Duodenal mucosa (tissue), 2 donors: Measurements from ENCODE around the gene WWOX.

ENCODE experiments used
- H3K27ac ChIP-seq: one replicate; pipeline ENCODE4 v1.7.0; 2013; ENCODE audit warnings: low read depth, low read length
- H3K27me3 ChIP-seq, 2 donors: one replicate each; pipeline ENCODE4 v1.7.0; 2013; ENCODE audit warnings: low read length in 2 of 2, control low read depth in 1 of 2; ENCODE audit not compliant: insufficient read depth in 2 of 2, control insufficient read depth in 1 of 2
- H3K36me3 ChIP-seq, 2 donors: one replicate each; pipeline ENCODE4 v1.7.0; 2013; ENCODE audit warnings: low read length in 2 of 2, control low read depth in 1 of 2; ENCODE audit not compliant: insufficient read depth in 2 of 2, control insufficient read depth in 1 of 2
- H3K4me1 ChIP-seq, 2 donors: one replicate each; pipeline ENCODE4 v1.7.0; 2013; ENCODE audit warnings: low read length in 2 of 2, control low read depth in 1 of 2; ENCODE audit not compliant: insufficient read depth in 2 of 2, control insufficient read depth in 1 of 2
- H3K4me3 ChIP-seq, 2 donors: one replicate each; pipeline ENCODE4 v1.7.0; 2013; ENCODE audit warnings: low read length in 2 of 2, low read depth in 1 of 2
- H3K9ac ChIP-seq, 2 donors: one replicate each; pipeline ENCODE4 v1.7.0; 2013; ENCODE audit warnings: low read length in 2 of 2, low read depth in 1 of 2
- H3K9me3 ChIP-seq, 2 donors: one replicate each; pipeline ENCODE4 v1.7.0; 2013; ENCODE audit warnings: low read length in 2 of 2, control low read depth in 1 of 2; ENCODE audit not compliant: control insufficient read depth in 1 of 2

The WWOX gene

DNA sequence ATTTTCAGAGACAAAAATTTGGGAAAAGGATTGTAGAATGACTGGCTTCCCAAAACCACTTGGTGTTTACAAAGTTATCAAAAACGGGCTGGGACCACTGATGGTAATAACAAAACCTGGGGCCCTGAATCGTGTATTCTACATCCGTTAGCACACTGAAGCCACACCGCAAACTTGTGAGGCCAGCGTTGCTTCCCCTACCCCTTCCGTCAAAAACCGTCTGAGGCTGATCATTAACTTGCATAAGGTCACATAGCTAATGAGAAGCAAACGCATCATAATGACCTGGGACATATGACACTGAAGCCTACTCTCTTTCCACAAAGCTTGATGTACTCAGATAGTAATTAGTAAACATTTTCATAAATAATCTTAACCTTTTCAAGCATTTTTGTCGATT is 796.8 kb downstream of the WWOX start:
- no peak overlapping the region for H3K4me3 ChIP-seq
- H3K36me3 ChIP-seq = no peaks in the 10 kb centered on the region
- H3K9ac ChIP-seq = no peak overlapping the region
- no peaks in the 10 kb centered on the region for H3K27me3 ChIP-seq
- H3K9me3 ChIP-seq = no peaks in the 10 kb centered on the region
- no peaks in the 10 kb centered on the region for H3K4me1 ChIP-seq
- no peak overlapping the region for H3K27ac ChIP-seq

DNA sequence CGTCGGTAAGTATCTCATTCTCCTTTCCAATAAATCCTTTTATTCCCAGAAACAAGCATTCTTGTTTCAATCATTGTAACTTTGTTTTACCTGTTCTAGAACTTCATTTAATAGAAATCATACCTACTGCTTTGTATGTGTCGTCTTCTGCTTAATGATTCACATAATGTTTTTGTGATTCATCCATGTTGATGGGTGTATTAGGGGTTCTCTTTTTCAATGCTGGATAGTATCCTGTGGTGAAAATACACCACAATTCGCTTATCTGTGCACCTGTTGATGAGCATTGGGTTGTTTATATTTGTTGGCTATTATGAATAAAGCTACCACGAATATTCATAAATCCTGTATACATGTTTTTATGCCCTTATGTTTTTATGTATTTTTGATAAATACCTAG is 797.8 kb downstream of the WWOX start:
- Histone ChIP-seq H3K4me3 (no peak overlapping the region), H3K36me3 (no peaks in the 10 kb centered on the region), H3K27me3 (no peaks in the 10 kb centered on the region), H3K4me1 (no peaks in the 10 kb centered on the region), H3K9me3 (no peaks in the 10 kb centered on the region), H3K27ac (no peak overlapping the region), H3K9ac (no peak overlapping the region)

DNA sequence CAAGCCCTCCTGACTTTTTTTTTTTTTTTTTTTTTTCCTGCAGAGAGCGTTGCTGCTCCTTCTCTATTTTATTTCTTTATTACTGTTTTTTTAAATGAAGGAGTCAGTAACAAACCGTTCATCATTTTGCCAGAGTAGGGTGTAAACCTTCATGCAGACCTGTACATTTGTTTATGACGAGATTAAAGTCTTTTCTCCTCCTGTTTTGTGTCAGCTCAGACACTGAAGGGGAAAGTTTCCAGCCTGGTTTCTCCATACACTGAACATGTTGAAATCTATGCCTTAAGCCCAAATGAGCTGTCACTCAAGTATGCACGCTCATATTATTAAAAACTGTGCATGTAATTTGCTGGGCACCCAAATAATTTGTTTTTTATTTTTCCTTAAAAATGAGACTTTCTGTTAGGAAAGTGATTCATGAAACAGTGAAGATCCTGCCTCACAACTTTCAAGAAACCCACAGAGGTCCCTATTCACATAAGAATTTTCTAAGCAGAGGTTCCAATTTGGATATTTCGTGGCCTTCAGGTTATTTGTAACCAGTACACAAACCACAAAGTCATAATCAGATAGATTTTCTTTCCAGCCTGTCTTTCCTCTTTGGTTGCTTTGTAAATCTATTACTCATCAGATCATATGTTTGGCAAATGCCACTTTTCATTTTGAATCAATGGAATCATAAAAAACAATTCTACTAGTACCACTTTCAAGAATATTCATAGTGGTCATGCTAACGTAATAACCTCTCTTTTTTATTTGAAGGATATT is 800.8 kb downstream of the WWOX start:
- no peak overlapping the region for H3K9ac ChIP-seq
- H3K4me3 ChIP-seq = no peak overlapping the region
- no peaks in the 10 kb centered on the region for H3K9me3 ChIP-seq
- no peaks in the 10 kb centered on the region for H3K27me3 ChIP-seq
- no peaks in the 10 kb centered on the region for H3K36me3 ChIP-seq
- H3K27ac ChIP-seq = no peak overlapping the region
- peaks cover 0 to 3% of the 10 kb centered on the region in 2 donors for H3K4me1 ChIP-seq

DNA sequence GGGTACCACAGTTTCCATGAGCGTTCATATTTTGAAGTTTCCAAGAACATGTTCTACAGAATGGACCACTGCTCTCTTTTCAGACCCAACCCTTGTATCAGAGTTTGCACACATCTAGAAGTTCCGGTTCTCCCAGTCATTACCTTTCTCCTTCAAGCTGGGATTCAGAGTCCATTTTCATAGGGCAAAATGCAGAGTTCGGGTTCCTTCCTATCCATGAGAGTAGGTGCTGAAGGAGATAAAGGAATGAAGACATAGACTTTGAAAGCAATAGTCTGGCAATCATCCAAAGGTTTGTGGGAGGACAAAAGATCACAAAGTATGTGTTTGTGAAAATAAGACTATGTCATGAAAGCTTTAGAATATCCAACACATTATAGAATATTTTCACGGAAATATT is 801.5 kb downstream of the WWOX start:
- Histone ChIP-seq H3K9me3 (no peaks in the 10 kb centered on the region), H3K4me1 (peaks cover 1 to 4% of the 10 kb centered on the region in 2 donors), H3K27me3 (no peaks in the 10 kb centered on the region), H3K4me3 (no peak overlapping the region), H3K36me3 (no peaks in the 10 kb centered on the region), H3K27ac (no peak overlapping the region), H3K9ac (no peak overlapping the region)

DNA sequence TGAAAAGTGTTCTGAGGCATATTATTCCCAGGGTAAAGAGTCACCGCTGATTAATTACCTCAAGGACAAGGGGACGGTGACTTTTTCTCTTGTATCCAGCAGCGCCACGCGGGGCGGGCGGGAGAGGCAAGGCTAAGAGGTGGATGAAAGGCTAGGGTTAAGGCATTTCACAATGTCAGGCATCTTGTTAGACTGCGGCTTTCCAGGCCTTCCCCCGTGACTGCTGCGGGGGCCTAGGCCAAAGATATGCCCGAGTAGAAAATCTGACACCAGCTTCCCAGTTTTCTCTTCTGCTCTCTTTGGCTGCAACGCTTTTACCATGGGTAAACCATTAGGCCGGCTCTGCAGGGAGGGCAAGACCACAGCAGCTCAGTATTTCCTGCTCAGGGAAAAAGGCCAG is 802.9 kb downstream of the WWOX start:
- H3K9me3 ChIP-seq = no peaks in the 10 kb centered on the region
- H3K9ac ChIP-seq = no peak overlapping the region
- no peaks in the 10 kb centered on the region for H3K36me3 ChIP-seq
- H3K27ac ChIP-seq = no peak overlapping the region
- no peak overlapping the region for H3K4me3 ChIP-seq
- no peaks in the 10 kb centered on the region for H3K27me3 ChIP-seq
- H3K4me1 ChIP-seq = peaks cover 14 to 17% of the 10 kb centered on the region in 2 donors

DNA sequence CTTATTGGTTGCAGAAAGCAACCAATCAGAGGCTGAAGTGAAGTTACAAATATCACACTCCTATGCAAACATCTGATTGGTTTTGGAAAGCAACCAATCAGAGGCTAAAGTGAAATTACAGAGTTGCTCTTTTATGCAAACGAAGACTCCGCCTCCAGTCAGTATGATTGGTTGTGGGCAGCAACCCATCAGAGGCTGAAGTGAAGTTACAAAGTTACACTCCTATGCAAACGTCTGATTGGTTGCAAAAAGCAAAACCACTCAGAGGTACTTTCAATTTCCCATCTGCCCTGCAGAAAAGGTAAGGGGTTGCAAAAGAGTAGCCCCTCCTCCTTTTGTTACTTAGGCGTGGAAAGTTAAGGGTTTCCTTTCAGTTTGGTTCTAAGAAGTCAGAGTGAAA is 803.8 kb downstream of the WWOX start:
- H3K27me3 ChIP-seq = no peaks in the 10 kb centered on the region
- H3K4me3 ChIP-seq = no peak overlapping the region
- H3K9me3 ChIP-seq = no peaks in the 10 kb centered on the region
- H3K4me1 ChIP-seq = peaks cover 16 to 17% of the 10 kb centered on the region in 2 donors
- no peak overlapping the region for H3K9ac ChIP-seq
- no peak overlapping the region for H3K27ac ChIP-seq
- no peaks in the 10 kb centered on the region for H3K36me3 ChIP-seq

DNA sequence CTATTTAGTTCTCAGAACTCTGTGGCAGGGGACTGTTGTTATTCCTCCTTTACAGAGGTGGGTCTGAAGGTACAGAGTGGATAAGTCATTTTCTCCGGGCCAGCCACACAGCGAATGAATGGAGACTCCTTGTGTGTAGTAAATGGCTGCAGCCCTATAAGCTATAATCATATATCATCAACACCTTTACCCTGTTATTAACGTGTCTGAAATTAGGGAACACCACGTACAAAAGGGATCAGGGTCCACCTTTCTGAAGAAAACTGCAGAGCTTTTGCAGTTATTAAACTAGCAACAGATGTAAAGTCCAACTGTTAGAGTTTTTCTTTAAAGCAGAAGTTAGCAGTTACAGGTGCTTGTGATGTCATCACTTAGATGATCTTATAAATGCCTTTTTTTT is 804.4 kb downstream of the WWOX start:
- Histone ChIP-seq H3K36me3 (no peaks in the 10 kb centered on the region), H3K9me3 (no peaks in the 10 kb centered on the region), H3K4me3 (no peak overlapping the region)

DNA sequence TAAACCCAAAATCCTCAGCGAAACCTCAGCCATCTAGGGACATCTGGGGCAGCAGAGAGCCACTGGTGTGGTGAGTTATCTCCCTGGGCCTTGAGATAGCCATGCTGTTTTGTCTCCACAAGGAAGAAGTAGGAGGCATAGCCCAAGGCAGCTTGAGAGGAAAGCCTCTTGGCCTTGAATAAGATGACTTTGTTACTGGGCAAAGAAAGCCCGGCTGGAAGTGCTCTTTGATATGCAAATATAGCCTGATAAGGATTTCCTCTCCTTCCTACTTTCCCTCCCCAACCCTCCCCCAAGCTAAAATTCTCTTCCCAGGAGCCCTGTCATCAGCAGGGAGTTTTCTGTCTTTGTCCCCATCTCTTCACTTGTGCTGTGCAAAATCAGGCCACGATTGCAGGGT is 806.7 kb downstream of the WWOX start:
- peaks cover 0 to 3% of the 10 kb centered on the region in 2 donors for H3K9me3 ChIP-seq
- H3K4me3 ChIP-seq = no peak overlapping the region

More for the DNA sequence above, 804.4 kb downstream of the WWOX start:
- H3K27me3 ChIP-seq = no peaks in the 10 kb centered on the region
- H3K27ac ChIP-seq = no peak overlapping the region
- peaks cover 16 to 17% of the 10 kb centered on the region in 2 donors for H3K4me1 ChIP-seq
- no peak overlapping the region for H3K9ac ChIP-seq

DNA sequence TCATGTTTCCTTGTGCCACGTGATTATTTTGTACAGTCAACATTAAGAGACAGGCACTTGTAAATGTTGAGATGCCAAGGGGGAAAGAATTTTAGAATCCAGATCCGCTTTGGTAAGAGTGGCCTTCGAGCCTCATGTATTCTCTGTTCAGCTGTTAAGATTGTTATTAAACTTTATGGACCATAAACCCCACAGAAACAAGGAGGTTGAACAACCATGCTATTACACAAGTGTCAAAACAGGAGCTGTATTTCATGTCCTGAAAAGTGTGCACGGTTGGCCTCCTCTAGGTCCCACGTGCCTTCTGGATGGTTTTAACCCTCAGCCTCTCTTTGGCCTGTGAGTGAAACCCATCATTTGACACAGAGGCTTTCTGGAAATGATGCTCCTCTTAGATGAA is 809.8 kb downstream of the WWOX start:
- H3K36me3 ChIP-seq = no peaks in the 10 kb centered on the region
- no peak overlapping the region for H3K9ac ChIP-seq
- H3K4me1 ChIP-seq = peaks cover 20 to 24% of the 10 kb centered on the region in 2 donors
- no peaks in the 10 kb centered on the region for H3K27me3 ChIP-seq
- H3K27ac ChIP-seq = no peak overlapping the region
- H3K4me3 ChIP-seq = no peak overlapping the region
- peaks cover 0 to 3% of the 10 kb centered on the region in 2 donors for H3K9me3 ChIP-seq

More for the DNA sequence above, 806.7 kb downstream of the WWOX start:
- Histone ChIP-seq H3K9ac (no peak overlapping the region), H3K27me3 (no peaks in the 10 kb centered on the region), H3K27ac (no peak overlapping the region), H3K4me1 (peaks cover 16 to 17% of the 10 kb centered on the region in 2 donors), H3K36me3 (no peaks in the 10 kb centered on the region)

DNA sequence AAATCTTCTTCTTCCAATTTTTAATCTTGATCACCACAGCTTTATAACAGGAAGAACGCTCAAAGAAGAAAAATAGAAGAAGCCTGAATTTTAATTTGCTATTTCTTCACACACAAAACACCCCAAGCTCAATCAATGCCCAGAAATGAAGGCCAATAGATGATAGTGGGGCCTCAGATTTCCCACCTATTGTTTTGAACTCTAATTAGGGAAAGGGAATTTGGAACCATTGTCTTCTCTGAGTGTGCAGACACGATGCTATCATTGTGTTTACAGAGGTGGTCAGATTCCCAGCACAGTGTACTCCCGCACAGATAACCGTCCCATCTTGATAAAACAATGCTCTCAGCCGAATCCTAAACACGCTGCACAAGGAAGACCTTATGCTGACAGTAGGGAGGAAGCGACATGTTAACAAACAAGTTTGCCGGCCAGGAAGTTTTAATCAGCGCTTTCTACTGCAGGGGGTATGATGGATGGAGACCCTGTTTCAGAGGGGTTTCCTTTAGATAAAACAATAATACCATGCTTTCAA is 816.4 kb downstream of the WWOX start:
- H3K36me3 ChIP-seq = no peaks in the 10 kb centered on the region
- no peaks in the 10 kb centered on the region for H3K27me3 ChIP-seq
- H3K9me3 ChIP-seq = no peaks in the 10 kb centered on the region
- no peak overlapping the region for H3K4me3 ChIP-seq
- H3K4me1 ChIP-seq = peaks cover 3 to 8% of the 10 kb centered on the region in 2 donors
- no peak overlapping the region for H3K27ac ChIP-seq
- H3K9ac ChIP-seq = no peak overlapping the region
